GM12801 (cell line): ENCODE results near the gene NYNRIN.

Experiments
- TF ChIP-seq, protein P1 (sequence below): IDR thresholded peaks from one replicate; pipeline ENCODE4 v1.5.1; 2011; ENCODE audit warnings: control low read depth; ENCODE audit not compliant: insufficient read length; ENCODE audit errors: extremely low read depth

Gene NYNRIN

DNA sequence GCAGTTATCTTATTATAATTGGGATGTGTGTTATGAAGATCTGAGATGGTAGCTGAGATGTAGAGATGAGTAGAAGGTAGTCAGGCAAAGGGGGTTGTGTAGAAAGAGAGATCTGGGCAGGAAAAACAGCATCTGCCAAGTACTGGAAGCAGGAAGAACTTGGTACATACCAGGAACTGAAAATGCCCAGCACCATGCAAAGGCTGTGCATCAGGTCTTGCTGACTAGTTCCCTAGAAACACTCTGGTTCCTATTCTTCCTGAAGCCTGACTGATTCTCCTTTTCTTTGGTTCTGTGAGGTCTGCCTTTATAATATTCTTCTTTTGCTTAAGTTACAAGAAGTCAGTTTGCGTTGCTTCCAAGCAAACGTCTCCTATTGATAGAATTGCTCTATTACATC is 37.5 kb upstream of the NYNRIN start:
- TF ChIP-seq, protein P1, sequence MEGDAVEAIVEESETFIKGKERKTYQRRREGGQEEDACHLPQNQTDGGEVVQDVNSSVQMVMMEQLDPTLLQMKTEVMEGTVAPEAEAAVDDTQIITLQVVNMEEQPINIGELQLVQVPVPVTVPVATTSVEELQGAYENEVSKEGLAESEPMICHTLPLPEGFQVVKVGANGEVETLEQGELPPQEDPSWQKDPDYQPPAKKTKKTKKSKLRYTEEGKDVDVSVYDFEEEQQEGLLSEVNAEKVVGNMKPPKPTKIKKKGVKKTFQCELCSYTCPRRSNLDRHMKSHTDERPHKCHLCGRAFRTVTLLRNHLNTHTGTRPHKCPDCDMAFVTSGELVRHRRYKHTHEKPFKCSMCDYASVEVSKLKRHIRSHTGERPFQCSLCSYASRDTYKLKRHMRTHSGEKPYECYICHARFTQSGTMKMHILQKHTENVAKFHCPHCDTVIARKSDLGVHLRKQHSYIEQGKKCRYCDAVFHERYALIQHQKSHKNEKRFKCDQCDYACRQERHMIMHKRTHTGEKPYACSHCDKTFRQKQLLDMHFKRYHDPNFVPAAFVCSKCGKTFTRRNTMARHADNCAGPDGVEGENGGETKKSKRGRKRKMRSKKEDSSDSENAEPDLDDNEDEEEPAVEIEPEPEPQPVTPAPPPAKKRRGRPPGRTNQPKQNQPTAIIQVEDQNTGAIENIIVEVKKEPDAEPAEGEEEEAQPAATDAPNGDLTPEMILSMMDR = no peak

DNA sequence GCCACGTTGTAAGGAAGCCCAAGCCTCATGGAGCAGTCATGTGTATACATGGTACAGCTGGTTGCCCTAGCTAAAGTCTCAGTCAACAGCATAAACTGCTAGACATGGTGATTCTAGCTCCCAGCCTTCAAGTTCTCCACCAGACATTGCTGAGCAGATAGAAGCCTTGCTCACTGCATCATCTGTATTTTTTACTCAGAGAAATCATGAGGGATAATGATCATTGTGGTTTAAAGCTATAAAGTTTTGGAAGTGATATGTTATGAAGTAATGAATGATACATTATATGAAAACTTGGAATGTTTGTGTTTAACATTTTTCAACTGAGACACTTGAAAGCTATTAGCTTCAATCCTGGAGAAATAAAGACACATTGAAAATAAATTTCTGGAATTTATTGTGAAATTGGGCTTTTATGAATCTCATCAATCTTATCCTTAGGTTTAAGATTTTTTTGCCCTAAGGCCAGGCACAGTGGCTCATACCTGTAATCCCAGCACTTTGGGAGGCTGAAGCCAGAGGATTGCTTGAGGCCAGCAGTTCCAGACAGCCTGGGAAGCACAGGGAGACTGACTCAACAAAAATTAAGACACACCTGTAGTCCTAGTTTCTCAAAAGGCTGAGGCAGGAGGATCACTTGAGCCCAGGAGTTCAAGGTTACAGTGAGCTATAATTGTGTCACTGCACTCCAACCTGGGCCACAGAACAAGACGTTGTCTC is 36.4 kb upstream of the NYNRIN start:
- TF ChIP-seq, protein P1 = no peak

DNA sequence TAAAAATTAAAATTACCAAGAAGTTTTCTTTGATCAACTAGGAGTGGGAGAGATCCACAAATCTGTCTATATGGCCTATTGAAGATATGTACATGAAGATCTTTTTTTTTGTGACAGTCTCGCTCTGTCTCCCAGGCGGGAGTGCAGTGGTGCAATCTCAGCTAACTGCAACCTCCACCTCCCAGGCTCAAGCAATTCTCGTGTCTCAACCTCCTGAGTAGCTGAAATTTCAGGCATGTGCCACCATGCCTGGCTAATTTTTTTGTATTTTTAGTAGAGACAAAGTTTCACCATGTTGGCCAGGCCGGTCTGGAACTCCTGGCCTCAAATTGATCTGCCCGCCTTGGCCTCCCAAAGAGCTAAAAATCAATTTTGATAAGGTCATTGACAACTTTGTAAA is 35.4 kb upstream of the NYNRIN start:
- TF ChIP-seq, protein P1 = no peak

- TF ChIP-seq, protein P1 = no peak
Measured at GRCh38 chr14:24364841-24365240, 34.0 kb upstream of the NYNRIN start.

DNA sequence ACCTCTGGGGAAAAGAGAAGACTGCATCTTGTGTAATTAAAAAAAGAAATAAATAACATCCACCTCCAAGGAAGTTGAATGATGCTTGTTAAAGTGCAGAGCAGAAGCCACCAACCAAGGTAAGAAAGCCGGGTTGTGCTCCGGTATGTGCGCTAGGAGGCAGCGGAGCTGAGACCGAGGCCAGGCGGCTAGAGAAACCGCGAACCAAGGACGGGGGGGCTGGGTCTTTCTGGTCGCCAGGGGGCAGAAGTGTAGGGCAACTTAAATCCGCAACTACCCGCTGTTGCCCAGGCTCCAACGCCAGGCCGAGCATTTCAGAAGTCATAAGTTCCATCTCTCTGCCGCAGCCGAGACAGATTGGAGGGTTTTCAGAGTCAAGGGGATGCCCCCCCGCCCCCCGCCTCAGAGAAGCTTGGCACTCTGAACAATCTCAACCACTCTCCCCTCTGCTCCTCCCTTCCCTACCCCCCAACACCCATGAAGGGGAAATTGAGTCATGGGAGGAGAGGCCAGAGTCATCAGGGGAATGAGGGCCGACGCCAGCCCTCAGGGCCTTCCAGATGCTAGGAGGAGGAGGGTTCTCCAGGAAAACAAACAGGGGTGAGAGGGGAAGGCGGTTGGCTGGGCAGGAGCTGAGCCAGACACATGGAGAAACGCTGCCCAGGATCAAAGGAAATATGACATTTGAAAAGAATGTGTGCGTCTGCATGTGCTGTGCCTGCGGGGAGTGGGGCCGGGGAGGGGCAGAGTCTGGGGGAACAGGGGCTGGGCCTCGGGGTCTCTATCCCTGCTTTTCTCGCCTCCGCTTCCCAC is 33.0 kb upstream of the NYNRIN start:
- TF ChIP-seq, protein P1 = no peak

GRCh38 chr14:24366413-24366720 is 32.4 kb upstream of the NYNRIN start:
- TF ChIP-seq, protein P1 = no peak

DNA sequence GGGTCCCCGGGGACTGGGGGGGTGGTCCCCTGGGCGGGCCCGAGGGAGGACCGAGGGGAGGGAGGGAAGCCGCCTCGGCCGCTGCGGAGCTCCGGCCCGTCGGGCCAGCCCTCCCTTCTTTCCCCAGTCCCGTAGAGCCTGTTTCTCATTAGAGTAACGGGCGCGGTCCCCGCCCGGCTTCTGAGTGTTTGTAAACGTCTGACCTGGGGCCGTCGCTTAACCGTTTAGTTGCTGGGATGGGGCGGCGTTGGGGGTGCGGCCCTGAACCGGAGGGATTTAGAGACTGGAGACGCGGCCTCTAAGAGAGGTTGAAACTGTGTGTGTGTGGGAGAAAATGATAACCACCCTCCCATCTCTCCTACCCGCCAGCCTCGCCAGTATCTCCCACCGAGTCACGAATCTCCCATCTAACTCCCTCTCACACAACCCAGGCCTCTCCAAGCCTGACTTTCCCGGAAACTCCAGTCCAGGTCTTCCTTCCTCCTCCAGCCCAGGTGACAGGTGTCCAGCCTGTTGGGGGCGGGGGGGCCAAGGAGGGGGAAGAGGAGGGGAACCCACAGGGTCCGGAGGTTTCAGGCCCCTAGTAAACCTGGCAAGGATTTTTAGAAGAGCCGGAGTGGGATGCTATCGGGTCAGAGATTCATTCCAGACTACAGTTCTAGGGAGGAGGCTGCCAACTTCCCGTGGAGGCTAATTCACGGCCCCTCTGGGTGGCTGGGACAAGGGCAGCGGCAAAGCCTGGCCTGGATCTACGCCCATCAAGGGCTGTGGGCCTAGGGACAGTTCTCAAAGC is 31.9 kb upstream of the NYNRIN start:
- TF ChIP-seq, protein P1 = no peak
